H1 (cell line): ENCODE results near the gene LRRC2. TPM values are rescaled to one million over a fixed set of nuclear protein-coding genes. Genes with fewer than 3 reads are reported as not detected.

Experiments used
- HDAC6 ChIP-seq: IDR thresholded peaks from one replicate; pipeline ENCODE4 v1.7.1; 2012; ENCODE audit warnings: low read depth, mild to moderate bottlenecking, inconsistent platforms, low read length, moderate library complexity
- NANOG ChIP-seq: IDR thresholded peaks from 2 replicates; pipeline ENCODE4 v1.6.1; 2011; ENCODE audit warnings: low read length, low read depth, mild to moderate bottlenecking, inconsistent platforms; ENCODE audit not compliant: insufficient read depth, poor library complexity, severe bottlenecking
- polyA plus RNA-seq, 7 experiments: library from polyadenylated mRNA; depleted of rRNA in 3 of 7; stranded (reverse) in 5 of 7; unstranded in 2 of 7; fragments of >200 nt in 5 of 7; fragments of 200-250 nt in 2 of 7; gene quantifications; 1 replicate in 5 of 7; 2 replicates in 1 of 7; 4 replicates in 1 of 7; pipeline versions ENCODE4 v1.2.1 to v1.2.3, GENCODE V29; 2011 to 2013; ENCODE audit warnings: missing spikeins in 2 of 7, mixed read lengths in 2 of 7
- total RNA-seq: library from RNA; stranded (reverse); fragmentation: NEBNext Ultra II Directional; extraction: Animal tissue kit (Norgen Biotek cat#: 25700); gene quantifications from 2 replicates; pipeline ENCODE4 v1.2.1, GENCODE V29; 2021

Gene LRRC2
- total and polyA plus RNA-seq, 2 of the 8 experiments (the other 6 are each of a cell fraction or from before 2014, with no cell fraction given): 1.4 to 6.4 TPM

GRCh38 chr3:46609944-46610722 lies 44.0 kb upstream of the LRRC2 start (continued):
- no peak for TF ChIP-seq HDAC6
- TF ChIP-seq NANOG: no peak
- TF ChIP-seq, all 59 proteins: peak for 0
